Measurements from ENCODE around the gene SIK1. TPM values are rescaled to one million over a fixed set of nuclear protein-coding genes. Genes with fewer than 3 reads are reported as not detected.

The SIK1 gene
- total RNA-seq, 1 donor from 2014 or later = 3.1 TPM

DNA sequence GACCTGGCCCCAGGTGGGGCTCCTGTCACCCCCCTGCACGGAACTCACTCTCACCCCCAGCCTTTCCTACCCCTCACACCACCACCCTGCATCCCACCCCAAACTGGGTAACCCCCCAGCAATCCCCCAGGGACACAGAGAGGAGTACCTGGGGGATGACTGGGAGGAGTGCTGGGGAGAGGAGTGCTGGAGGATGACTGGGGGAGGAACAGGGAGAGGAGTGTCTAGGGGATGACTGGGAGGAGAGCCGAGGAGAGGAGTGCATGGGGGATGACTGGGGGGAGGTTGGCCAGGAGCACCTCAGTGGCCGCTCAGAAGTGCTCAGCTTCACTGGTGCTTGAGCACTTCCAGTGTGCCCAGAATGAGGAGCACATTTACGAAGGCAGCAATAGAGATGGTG, 59.1 kb downstream of the SIK1 start:
- Histone ChIP-seq H3K9ac (ENCODE audit: low read depth in 1 of 3, low read length in 3 of 3) (no peak overlapping the region), H3K36me3 (ENCODE audit: control insufficient read depth in 3 of 3, insufficient read depth in 3 of 3, low read length in 3 of 3) (no peaks in the 10 kb centered on the region), H3K4me3 (ENCODE audit: low read length in 3 of 3) (no peak overlapping the region), H3K9me3 (ENCODE audit: control insufficient read depth in 3 of 3, low read length in 3 of 3) (no peaks in the 10 kb centered on the region), H3K4me1 (ENCODE audit: control insufficient read depth in 3 of 3, insufficient read depth in 3 of 3, low read length in 3 of 3) (peaks cover 10 to 15% (median 11%) of the 10 kb centered on the region in 3 donors), H3K27ac (ENCODE audit: low read depth, low read length) (no peak overlapping the region), H3K27me3 (ENCODE audit: control insufficient read depth in 3 of 3, insufficient read depth in 3 of 3, low read length in 3 of 3) (peaks cover 3 to 19% (median 18%) of the 10 kb centered on the region in 3 donors)

DNA sequence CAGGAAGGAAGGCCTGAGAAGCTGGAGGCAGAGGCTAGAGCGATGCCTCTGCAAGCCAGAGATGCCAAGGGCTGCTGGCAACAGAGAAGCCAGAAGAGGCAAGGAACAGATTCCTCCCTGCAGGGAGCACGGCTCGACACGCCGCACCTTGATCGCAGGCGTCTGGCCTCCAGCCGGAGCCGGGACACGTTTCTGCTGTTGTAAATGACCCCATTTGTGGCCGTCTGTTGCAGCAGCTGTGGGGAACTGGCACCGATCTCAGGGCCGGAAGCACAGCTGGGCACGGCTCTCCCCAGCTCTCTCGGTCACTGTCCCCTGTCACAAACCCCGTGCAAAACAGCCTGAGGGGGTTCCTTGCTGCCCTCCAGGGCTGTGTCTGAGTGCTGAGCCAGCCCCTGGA, 59.6 kb downstream of the SIK1 start:
- H3K36me3 ChIP-seq (ENCODE audit: control insufficient read depth in 3 of 3, insufficient read depth in 3 of 3, low read length in 3 of 3) = no peaks in the 10 kb centered on the region
- H3K27me3 ChIP-seq (ENCODE audit: control insufficient read depth in 3 of 3, insufficient read depth in 3 of 3, low read length in 3 of 3) = peaks cover 3 to 19% (median 18%) of the 10 kb centered on the region in 3 donors
- no peaks in the 10 kb centered on the region for H3K9me3 ChIP-seq (ENCODE audit: control insufficient read depth in 3 of 3, low read length in 3 of 3)
- peaks cover 14 to 17% (median 15%) of the 10 kb centered on the region in 3 donors for H3K4me1 ChIP-seq (ENCODE audit: control insufficient read depth in 3 of 3, insufficient read depth in 3 of 3, low read length in 3 of 3)
- no peak overlapping the region for H3K9ac ChIP-seq (ENCODE audit: low read depth in 1 of 3, low read length in 3 of 3)
- H3K4me3 ChIP-seq (ENCODE audit: low read length in 3 of 3) = no peak overlapping the region
- H3K27ac ChIP-seq (ENCODE audit: low read depth, low read length) = no peak overlapping the region

DNA sequence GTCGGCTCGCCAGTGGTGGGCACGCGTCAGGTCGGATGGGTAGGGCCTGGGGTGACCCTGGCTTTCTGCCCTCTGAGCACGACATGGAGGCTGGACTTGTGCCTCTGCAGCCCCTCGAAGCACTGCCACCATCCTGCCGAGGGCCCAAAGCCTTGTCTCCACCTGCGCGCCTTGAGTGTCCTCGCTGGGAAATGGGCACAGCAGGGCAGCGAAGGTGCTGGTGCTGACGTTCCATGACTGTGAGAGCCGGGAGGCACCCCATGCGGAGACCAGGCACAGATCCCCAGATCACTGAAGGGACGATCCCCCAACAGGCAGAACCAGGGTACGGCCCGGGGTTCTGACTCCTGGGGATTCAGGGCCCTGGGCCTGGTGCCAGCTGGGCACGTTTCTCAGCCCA, 60.3 kb downstream of the SIK1 start:
- no peak overlapping the region for H3K9ac ChIP-seq (ENCODE audit: low read depth in 1 of 3, low read length in 3 of 3)
- H3K36me3 ChIP-seq (ENCODE audit: control insufficient read depth in 3 of 3, insufficient read depth in 3 of 3, low read length in 3 of 3) = no peaks in the 10 kb centered on the region
- no peak overlapping the region for H3K27ac ChIP-seq (ENCODE audit: low read depth, low read length)
- no peaks in the 10 kb centered on the region for H3K9me3 ChIP-seq (ENCODE audit: control insufficient read depth in 3 of 3, low read length in 3 of 3)
- H3K4me3 ChIP-seq (ENCODE audit: low read length in 3 of 3) = no peak overlapping the region
- H3K4me1 ChIP-seq (ENCODE audit: control insufficient read depth in 3 of 3, insufficient read depth in 3 of 3, low read length in 3 of 3) = peaks cover 19 to 23% (median 22%) of the 10 kb centered on the region in 3 donors
- peaks cover 3 to 19% (median 18%) of the 10 kb centered on the region in 3 donors for H3K27me3 ChIP-seq (ENCODE audit: control insufficient read depth in 3 of 3, insufficient read depth in 3 of 3, low read length in 3 of 3)

DNA sequence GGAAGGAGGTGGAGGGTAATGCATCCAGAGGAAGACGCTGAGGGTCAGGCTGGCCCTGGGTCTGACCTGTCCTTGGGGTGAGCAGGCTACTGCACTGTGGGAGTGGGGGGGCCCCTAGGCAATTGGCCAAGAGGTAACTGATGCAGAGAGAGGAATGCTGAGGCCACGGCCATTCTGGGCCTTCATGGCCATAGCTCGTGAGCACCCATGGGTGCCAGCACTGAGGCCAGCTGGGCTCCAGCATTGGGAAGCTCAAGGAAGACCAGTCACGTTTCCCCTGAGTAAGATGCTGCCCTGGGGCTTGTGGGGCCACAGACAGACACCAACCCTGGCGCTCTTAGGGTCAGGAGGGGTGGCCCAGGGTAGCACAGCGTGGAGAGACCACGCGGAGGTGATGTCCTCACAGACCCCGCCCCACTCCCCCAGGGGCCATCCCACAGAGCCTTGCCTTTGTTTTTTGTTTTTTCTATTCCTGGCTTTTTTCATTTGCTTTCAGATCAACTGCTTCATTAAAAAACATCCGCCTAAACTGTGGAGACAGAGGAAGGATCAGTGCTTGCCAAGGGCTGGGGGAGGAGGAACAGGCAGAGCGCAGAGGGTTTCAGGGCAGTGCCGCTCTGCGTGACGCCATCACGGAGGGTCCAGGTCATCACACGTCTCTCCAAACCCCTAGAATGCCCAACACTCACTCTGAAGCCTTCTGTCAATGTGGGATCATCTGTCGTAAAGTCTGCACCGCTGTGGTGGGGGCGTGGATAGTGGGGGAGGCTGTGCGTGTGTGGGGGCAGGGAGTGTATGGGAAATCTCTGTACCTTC, 61.1 kb downstream of the SIK1 start:
- Histone ChIP-seq H3K9me3 (ENCODE audit: control insufficient read depth in 3 of 3, low read length in 3 of 3) (no peaks in the 10 kb centered on the region), H3K4me3 (ENCODE audit: low read length in 3 of 3) (no peak overlapping the region), H3K4me1 (ENCODE audit: control insufficient read depth in 3 of 3, insufficient read depth in 3 of 3, low read length in 3 of 3) (peaks cover 27 to 31% (median 30%) of the 10 kb centered on the region in 3 donors), H3K27me3 (ENCODE audit: control insufficient read depth in 3 of 3, insufficient read depth in 3 of 3, low read length in 3 of 3) (peaks cover 3 to 19% (median 18%) of the 10 kb centered on the region in 3 donors), H3K36me3 (ENCODE audit: control insufficient read depth in 3 of 3, insufficient read depth in 3 of 3, low read length in 3 of 3) (no peaks in the 10 kb centered on the region), H3K27ac (ENCODE audit: low read depth, low read length) (no peak overlapping the region), H3K9ac (ENCODE audit: low read depth in 1 of 3, low read length in 3 of 3) (no peak overlapping the region)

DNA sequence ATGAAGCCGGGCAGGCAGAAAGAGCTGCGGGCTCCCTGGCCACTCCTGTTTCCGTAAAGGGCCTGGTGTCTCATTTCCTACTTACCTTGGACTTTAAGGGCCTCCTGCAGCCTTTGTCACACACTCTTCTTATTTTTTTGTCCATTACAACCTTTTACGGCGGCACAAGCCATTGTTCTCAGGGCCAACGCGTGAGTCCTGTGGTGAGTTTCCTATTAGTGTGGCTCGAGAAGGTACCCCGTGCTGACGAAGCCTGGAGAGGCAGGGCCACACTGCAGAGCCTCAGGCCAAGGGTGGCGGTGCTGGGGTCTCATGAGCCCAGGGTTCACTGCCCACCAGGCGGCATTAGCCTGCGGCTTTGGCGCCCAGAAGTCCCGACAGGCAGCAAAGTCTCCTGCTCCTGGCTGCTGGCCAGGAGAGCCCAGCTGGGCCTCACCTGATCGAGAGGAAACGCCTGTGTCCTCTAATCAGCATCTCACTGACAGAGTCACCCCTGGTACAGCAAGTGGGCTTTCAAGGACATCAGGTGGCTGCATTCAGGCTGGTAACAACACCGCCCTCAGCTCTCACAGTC, 62.0 kb downstream of the SIK1 start:
- peaks cover 25 to 40% (median 34%) of the 10 kb centered on the region in 3 donors for H3K4me1 ChIP-seq (ENCODE audit: control insufficient read depth in 3 of 3, insufficient read depth in 3 of 3, low read length in 3 of 3)
- H3K4me3 ChIP-seq (ENCODE audit: low read length in 3 of 3) = no peak overlapping the region

More for the DNA sequence above, 62.0 kb downstream of the SIK1 start:
- H3K36me3 ChIP-seq (ENCODE audit: control insufficient read depth in 3 of 3, insufficient read depth in 3 of 3, low read length in 3 of 3) = no peaks in the 10 kb centered on the region
- no peak overlapping the region for H3K27ac ChIP-seq (ENCODE audit: low read depth, low read length)
- H3K9me3 ChIP-seq (ENCODE audit: control insufficient read depth in 3 of 3, low read length in 3 of 3) = no peaks in the 10 kb centered on the region
- no peak overlapping the region for H3K9ac ChIP-seq (ENCODE audit: low read depth in 1 of 3, low read length in 3 of 3)
- H3K27me3 ChIP-seq (ENCODE audit: control insufficient read depth in 3 of 3, insufficient read depth in 3 of 3, low read length in 3 of 3) = peaks cover 3 to 19% (median 18%) of the 10 kb centered on the region in 3 donors

Other genes with a start within 250 kb of the SIK1 start
- gene HSF2BP, start 232.4 kb upstream of the SIK1 start, total RNA-seq = 1.6 TPM
- gene RRP1B, start 232.4 kb upstream of the SIK1 start, total RNA-seq = 13.6 TPM

Measured in skeletal muscle tissue (tissue), 4 donors.